ENCODE results near the gene MRTFA.

DNA sequence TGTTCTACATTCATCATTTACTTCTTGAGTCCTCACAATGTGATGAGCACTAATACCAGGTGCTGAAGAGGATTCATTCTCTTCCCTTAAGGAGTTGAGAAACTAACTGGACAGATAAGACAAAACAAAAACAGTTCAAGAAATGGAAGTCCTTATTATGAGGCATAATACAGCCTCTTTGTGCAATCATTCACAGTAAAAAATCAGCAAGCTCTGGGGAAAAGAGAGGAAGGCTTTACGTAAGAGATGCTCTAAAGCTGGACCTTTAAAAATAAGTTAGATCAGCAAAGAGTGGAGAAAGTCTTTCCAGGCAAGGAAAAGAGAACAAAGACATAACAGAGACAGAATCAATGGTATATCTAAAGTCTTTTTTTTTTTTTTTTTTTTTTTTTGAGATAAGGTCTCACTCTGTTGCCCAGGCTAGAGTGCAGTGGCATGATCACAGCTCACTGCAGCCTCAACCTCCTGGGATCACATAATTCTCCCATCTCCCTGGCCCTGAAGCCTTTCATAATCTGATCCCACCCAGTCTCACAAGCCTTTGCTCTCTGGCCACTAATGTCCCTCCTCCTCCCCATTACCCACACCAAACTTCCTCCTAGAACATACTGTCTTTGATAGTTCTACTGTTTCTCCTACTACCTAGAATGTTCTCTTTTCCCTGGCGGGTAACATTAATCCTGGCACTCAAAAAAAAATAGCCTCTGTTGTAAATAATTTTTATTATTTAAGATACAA, 40.9 kb downstream of the MRTFA start:
- TF ChIP-seq CEBPB (IDR thresholded peaks at IDR 0.05; ENCODE audit: borderline replicate concordance, low read depth, low read length) (no peak), MEIS1 (CRISPR knock-in tag; IDR thresholded peaks at IDR 0.05; ENCODE audit: borderline replicate concordance) (no peak), POLR2AphosphoS5 (IDR thresholded peaks at IDR 0.05; ENCODE audit: low read depth, low read length) (no peak), POLR2A (IDR thresholded peaks at IDR 0.05; ENCODE audit: insufficient read depth in 1 of 2, low read depth in 2 of 2, low read length in 2 of 2) (no peak), FOSL1 (CRISPR knock-in tag; IDR thresholded peaks at IDR 0.05; ENCODE audit: borderline replicate concordance) (no peak), NR2C2 (CRISPR knock-in tag; IDR thresholded peaks at IDR 0.05; ENCODE audit: borderline replicate concordance) (no peak), BCL6 (CRISPR knock-in tag; IDR thresholded peaks at IDR 0.05) (no peak), FOXC1 (CRISPR knock-in tag; IDR thresholded peaks at IDR 0.05; ENCODE audit: borderline replicate concordance) (no peak), ZBTB8A (CRISPR knock-in tag; IDR thresholded peaks at IDR 0.05; ENCODE audit: borderline replicate concordance, low read depth) (no peak), IKZF1 (IDR thresholded peaks at IDR 0.05) (no peak)
- TF ChIP-seq, protein P1, sequence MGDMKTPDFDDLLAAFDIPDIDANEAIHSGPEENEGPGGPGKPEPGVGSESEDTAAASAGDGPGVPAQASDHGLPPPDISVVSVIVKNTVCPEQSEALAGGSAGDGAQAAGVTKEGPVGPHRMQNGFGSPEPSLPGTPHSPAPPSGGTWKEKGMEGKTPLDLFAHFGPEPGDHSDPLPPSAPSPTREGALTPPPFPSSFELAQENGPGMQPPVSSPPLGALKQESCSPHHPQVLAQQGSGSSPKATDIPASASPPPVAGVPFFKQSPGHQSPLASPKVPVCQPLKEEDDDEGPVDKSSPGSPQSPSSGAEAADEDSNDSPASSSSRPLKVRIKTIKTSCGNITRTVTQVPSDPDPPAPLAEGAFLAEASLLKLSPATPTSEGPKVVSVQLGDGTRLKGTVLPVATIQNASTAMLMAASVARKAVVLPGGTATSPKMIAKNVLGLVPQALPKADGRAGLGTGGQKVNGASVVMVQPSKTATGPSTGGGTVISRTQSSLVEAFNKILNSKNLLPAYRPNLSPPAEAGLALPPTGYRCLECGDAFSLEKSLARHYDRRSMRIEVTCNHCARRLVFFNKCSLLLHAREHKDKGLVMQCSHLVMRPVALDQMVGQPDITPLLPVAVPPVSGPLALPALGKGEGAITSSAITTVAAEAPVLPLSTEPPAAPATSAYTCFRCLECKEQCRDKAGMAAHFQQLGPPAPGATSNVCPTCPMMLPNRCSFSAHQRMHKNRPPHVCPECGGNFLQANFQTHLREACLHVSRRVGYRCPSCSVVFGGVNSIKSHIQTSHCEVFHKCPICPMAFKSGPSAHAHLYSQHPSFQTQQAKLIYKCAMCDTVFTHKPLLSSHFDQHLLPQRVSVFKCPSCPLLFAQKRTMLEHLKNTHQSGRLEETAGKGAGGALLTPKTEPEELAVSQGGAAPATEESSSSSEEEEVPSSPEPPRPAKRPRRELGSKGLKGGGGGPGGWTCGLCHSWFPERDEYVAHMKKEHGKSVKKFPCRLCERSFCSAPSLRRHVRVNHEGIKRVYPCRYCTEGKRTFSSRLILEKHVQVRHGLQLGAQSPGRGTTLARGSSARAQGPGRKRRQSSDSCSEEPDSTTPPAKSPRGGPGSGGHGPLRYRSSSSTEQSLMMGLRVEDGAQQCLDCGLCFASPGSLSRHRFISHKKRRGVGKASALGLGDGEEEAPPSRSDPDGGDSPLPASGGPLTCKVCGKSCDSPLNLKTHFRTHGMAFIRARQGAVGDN (CRISPR knock-in tag; IDR thresholded peaks at IDR 0.05): no peak
- TF ChIP-seq, protein P2, sequence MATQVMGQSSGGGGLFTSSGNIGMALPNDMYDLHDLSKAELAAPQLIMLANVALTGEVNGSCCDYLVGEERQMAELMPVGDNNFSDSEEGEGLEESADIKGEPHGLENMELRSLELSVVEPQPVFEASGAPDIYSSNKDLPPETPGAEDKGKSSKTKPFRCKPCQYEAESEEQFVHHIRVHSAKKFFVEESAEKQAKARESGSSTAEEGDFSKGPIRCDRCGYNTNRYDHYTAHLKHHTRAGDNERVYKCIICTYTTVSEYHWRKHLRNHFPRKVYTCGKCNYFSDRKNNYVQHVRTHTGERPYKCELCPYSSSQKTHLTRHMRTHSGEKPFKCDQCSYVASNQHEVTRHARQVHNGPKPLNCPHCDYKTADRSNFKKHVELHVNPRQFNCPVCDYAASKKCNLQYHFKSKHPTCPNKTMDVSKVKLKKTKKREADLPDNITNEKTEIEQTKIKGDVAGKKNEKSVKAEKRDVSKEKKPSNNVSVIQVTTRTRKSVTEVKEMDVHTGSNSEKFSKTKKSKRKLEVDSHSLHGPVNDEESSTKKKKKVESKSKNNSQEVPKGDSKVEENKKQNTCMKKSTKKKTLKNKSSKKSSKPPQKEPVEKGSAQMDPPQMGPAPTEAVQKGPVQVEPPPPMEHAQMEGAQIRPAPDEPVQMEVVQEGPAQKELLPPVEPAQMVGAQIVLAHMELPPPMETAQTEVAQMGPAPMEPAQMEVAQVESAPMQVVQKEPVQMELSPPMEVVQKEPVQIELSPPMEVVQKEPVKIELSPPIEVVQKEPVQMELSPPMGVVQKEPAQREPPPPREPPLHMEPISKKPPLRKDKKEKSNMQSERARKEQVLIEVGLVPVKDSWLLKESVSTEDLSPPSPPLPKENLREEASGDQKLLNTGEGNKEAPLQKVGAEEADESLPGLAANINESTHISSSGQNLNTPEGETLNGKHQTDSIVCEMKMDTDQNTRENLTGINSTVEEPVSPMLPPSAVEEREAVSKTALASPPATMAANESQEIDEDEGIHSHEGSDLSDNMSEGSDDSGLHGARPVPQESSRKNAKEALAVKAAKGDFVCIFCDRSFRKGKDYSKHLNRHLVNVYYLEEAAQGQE (IDR thresholded peaks at IDR 0.05; ENCODE audit: borderline replicate concordance in 1 of 2, low read depth in 1 of 2, low read length in 2 of 2): no peak
- TF ChIP-seq, protein P3, sequence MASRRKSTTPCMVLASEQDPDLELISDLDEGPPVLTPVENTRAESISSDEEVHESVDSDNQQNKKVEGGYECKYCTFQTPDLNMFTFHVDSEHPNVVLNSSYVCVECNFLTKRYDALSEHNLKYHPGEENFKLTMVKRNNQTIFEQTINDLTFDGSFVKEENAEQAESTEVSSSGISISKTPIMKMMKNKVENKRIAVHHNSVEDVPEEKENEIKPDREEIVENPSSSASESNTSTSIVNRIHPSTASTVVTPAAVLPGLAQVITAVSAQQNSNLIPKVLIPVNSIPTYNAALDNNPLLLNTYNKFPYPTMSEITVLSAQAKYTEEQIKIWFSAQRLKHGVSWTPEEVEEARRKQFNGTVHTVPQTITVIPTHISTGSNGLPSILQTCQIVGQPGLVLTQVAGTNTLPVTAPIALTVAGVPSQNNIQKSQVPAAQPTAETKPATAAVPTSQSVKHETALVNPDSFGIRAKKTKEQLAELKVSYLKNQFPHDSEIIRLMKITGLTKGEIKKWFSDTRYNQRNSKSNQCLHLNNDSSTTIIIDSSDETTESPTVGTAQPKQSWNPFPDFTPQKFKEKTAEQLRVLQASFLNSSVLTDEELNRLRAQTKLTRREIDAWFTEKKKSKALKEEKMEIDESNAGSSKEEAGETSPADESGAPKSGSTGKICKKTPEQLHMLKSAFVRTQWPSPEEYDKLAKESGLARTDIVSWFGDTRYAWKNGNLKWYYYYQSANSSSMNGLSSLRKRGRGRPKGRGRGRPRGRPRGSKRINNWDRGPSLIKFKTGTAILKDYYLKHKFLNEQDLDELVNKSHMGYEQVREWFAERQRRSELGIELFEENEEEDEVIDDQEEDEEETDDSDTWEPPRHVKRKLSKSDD (CRISPR knock-in tag; IDR thresholded peaks at IDR 0.05; ENCODE audit: low read depth): no peak

Measured in HepG2 (cell line).